OCI-LY7 (cell line): ENCODE measurements around the gene ZNF821.
A peak's percentile ranks its signal among the peaks of the same experiment; 100 is the strongest.

Experiments used
- CTCF ChIP-seq: fragments of 200-600 bp; sonication (generic); conservative IDR thresholded peaks from 2 replicates; pipeline ENCODE4 v1.5.1; 2014; ENCODE audit warnings: mild to moderate bottlenecking, antibody characterized with exemption, low read length, moderate library complexity, mixed read lengths
- EZH2phosphoT487 ChIP-seq: fragments of 200-600 bp; sonication (generic); IDR thresholded peaks from 2 replicates; pipeline ENCODE4 v1.6.1; 2018; ENCODE audit warnings: low read depth, borderline replicate concordance, mild to moderate bottlenecking, mixed run types, antibody characterized with exemption, low read length, moderate library complexity, mixed read lengths

- TF ChIP-seq CTCF (peak; percentile 77), EZH2phosphoT487 (no peak)
Observed at GRCh38 chr16:71883849-71884638, at the start of gene ZNF821.
